GM12875 (cell line): ENCODE results near the gene NME7.
A peak's percentile ranks its signal among the peaks of the same experiment; 100 is the strongest.
"Not testable (repeated sequence)": the region's sequence is repeated elsewhere in the genome, so short reads cannot be mapped to it uniquely, and the experiment has no call there.

Experiments
- H3K4me3 ChIP-seq: one replicate; pipeline ENCODE4 v1.5.1; 2011; ENCODE audit warnings: low read depth, low read length, control low read depth
- TF ChIP-seq, protein P1 (sequence below): IDR thresholded peaks from 2 replicates; pipeline ENCODE4 v1.5.1; 2011; ENCODE audit warnings: low read depth, mild to moderate bottlenecking, control low read depth, inconsistent platforms, low read length, moderate library complexity, borderline replicate concordance; ENCODE audit not compliant: insufficient read depth

The NME7 gene

GRCh38 chr1:169186106-169186505 is 181.5 kb downstream of the NME7 start:
- TF ChIP-seq, protein P1, sequence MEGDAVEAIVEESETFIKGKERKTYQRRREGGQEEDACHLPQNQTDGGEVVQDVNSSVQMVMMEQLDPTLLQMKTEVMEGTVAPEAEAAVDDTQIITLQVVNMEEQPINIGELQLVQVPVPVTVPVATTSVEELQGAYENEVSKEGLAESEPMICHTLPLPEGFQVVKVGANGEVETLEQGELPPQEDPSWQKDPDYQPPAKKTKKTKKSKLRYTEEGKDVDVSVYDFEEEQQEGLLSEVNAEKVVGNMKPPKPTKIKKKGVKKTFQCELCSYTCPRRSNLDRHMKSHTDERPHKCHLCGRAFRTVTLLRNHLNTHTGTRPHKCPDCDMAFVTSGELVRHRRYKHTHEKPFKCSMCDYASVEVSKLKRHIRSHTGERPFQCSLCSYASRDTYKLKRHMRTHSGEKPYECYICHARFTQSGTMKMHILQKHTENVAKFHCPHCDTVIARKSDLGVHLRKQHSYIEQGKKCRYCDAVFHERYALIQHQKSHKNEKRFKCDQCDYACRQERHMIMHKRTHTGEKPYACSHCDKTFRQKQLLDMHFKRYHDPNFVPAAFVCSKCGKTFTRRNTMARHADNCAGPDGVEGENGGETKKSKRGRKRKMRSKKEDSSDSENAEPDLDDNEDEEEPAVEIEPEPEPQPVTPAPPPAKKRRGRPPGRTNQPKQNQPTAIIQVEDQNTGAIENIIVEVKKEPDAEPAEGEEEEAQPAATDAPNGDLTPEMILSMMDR, result no peak
- no peak overlapping the region for H3K4me3 ChIP-seq

- H3K4me3 ChIP-seq, result no peak overlapping the region
- TF ChIP-seq, protein P1, result no peak
Observed at GRCh38 chr1:169184812-169185211, 182.8 kb downstream of the NME7 start.

DNA sequence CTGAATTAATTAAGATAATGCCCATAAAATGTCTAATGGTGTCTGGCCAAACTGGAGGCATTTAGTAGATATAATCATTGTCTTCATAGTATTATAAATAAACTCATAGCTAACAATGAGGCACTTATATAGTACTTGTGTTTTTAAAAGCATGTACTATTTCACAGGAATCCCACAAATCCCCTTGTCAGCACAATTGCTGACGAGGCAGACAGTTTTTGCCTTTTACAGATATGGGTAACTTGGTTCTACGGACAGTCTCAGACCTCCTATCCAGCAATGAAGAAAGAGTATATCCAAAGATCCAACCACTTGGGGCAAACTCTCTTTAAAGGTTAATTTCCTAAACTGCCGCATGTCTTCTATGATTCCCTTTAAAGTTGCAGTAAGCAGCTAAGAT is 187.4 kb downstream of the NME7 start:
- TF ChIP-seq, protein P1, result no peak
- H3K4me3 ChIP-seq, result no peak overlapping the region

DNA sequence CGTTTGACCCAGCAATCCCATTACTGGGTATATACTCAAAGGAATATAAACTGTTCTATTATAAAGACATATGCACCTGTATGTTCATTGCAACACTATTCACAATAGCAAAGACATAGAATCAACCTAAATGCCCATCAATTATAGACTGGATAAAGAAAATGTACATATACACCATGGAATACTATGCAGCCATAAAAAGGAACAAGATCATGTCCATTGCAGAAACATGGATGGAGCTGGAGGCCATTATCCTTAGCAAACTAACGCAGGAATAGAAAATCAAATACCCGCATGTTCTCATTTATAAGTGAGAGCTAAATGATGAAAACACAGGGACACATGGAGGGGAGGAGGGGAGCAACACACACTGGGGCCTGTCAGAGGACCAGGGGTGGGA is 188.2 kb downstream of the NME7 start:
- not testable (repeated sequence) for H3K4me3 ChIP-seq

DNA sequence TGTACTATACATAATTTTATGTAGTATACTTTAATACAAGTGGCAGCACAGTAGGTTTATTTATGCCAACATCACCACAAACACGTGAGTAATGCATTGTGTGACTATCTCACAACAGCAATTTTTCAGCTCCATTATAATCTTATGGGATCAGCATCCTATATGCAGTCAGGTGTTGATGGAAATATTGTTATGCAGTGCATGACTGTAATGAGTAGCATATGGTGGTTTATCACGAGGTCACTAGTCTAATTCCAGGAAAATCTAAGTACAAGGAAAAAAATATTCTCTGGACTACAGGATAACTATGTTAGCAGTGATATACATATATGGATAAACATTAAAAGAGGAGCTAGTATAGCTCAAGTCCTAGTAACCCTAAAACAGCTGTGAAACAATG is 192.1 kb downstream of the NME7 start:
- no peak overlapping the region for H3K4me3 ChIP-seq
- TF ChIP-seq, protein P1, result no peak

- no peak overlapping the region for H3K4me3 ChIP-seq
- TF ChIP-seq, protein P1, result no peak
Observed at GRCh38 chr1:169163059-169163458, 204.5 kb downstream of the NME7 start.

DNA sequence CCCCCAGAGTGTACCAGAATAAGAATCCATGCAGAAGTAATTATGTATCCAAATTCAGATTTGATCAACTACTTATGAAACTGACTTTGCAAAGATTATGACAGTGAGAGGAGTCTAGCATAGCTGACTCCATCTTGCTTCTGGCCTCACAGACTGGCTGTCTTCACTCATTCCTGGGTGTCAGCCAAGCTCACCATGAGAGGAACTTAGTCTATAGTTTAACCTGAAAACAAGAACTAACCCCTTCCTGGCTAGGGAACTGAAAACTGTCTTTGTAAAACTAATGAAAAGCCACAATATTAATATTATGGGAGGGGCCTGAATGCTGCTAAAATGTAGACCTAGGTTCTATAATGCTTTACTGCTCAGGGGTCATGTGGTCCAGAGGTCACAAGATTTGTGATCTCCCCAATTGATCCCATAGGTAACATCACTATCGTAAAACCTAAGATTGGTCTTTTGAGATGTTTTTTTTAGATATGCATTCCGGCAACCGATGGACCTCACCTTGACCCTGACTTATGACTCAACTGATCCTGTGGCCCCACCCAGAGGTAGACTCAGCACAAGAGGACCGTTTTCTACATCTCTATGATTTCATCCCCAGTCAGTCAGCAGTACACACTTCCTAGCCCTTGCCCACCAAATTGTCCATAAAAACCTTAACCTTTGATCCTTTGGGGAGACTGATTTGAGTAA is 206.0 kb downstream of the NME7 start:
- H3K4me3 ChIP-seq, result no peak overlapping the region
- TF ChIP-seq, protein P1, result 0 out of 2 replicates have a peak, but pooled peaks have one; percentile 18
